GM12875 (cell line): ENCODE results near the gene RAB40A.

Source experiments
- H3K4me3 ChIP-seq: one replicate; pipeline ENCODE4 v1.5.1; 2011; ENCODE audit warnings: low read depth, low read length, control low read depth
- CTCF ChIP-seq: IDR thresholded peaks from 2 replicates; pipeline ENCODE4 v1.5.1; 2011; ENCODE audit warnings: low read depth, mild to moderate bottlenecking, control low read depth, inconsistent platforms, low read length, moderate library complexity, borderline replicate concordance; ENCODE audit not compliant: insufficient read depth

RAB40A gene

GRCh38 chrX:103519389-103519788, at the start of gene RAB40A:
TSS of gene RAB40A (minus strand) at chrX:103519489. CDS start at chrX:103500756, 18,733 bp downstream.
- TF ChIP-seq CTCF = no peak
- no peak within 1 kb of the TSS for H3K4me3 ChIP-seq

GRCh38 chrX:103565752-103566151, 46.5 kb upstream of the RAB40A start:
- no peak overlapping the region for H3K4me3 ChIP-seq
- TF ChIP-seq CTCF = no peak

- TF ChIP-seq CTCF = no peak
- H3K4me3 ChIP-seq = no peak overlapping the region
These were observed 45.9 kb upstream of the RAB40A start for GRCh38 chrX:103565197-103565596.

GRCh38 chrX:103562801-103563200, 43.5 kb upstream of the RAB40A start:
- H3K4me3 ChIP-seq = no peak overlapping the region
- no peak for TF ChIP-seq CTCF

- no peak overlapping the region for H3K4me3 ChIP-seq
- TF ChIP-seq CTCF = no peak
These were observed 41.0 kb upstream of the RAB40A start for GRCh38 chrX:103560256-103560655.

GRCh38 chrX:103556963-103557612, 37.8 kb upstream of the RAB40A start:
- TF ChIP-seq CTCF = no peak

GRCh38 chrX:103554687-103555424, 35.6 kb upstream of the RAB40A start:
- H3K4me3 ChIP-seq = peak overlapping the region; percentile 69
- no peak for TF ChIP-seq CTCF

More at GRCh38 chrX:103556963-103557612, 37.8 kb upstream of the RAB40A start:
- no peak overlapping the region for H3K4me3 ChIP-seq
